Mammary epithelial cell (primary cell): Measurements from ENCODE around the gene CFAP74.

Experiments
- EZH2 ChIP-seq: IDR thresholded peaks from 2 replicates; pipeline ENCODE4 v1.6.1; 2012; ENCODE audit warnings: low read length, inconsistent platforms, borderline replicate concordance
- TF ChIP-seq, protein P1 (sequence below), 2 donors: IDR thresholded peaks in 1 of 2; conservative IDR thresholded peaks in 1 of 2; 2 replicates each; pipeline ENCODE4 v1.5.1; 2011 to 2012; ENCODE audit warnings: inconsistent platforms in 2 of 2, low read length in 2 of 2, mild to moderate bottlenecking in 2 of 2, control low read depth in 1 of 2, low read depth in 1 of 2; ENCODE audit not compliant: insufficient read depth in 1 of 2; ENCODE audit errors: extremely low read depth in 1 of 2

DNA sequence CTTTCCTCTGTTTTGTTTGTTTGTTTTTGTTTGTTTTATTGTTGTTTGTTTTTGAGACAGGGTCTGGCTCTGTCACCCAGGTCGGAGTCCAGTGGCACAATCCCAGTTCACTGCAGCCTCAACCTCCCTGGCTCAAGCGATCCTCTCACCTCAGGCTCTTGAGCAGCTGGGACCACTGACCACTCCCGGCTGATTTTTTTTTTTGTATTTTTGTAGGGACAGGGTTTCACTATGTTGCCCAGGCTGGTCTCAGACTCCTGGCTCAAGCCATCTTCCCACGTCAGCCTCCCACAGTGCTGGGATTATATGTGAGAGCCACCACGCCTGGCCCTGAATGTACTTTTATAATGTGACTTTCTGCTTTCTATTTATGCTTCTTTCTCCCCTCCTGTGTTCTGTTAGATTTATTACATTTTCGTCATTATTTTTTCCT is 93.5 kb downstream of the CFAP74 start:
- TF ChIP-seq EZH2: no peak
- TF ChIP-seq, protein P1, sequence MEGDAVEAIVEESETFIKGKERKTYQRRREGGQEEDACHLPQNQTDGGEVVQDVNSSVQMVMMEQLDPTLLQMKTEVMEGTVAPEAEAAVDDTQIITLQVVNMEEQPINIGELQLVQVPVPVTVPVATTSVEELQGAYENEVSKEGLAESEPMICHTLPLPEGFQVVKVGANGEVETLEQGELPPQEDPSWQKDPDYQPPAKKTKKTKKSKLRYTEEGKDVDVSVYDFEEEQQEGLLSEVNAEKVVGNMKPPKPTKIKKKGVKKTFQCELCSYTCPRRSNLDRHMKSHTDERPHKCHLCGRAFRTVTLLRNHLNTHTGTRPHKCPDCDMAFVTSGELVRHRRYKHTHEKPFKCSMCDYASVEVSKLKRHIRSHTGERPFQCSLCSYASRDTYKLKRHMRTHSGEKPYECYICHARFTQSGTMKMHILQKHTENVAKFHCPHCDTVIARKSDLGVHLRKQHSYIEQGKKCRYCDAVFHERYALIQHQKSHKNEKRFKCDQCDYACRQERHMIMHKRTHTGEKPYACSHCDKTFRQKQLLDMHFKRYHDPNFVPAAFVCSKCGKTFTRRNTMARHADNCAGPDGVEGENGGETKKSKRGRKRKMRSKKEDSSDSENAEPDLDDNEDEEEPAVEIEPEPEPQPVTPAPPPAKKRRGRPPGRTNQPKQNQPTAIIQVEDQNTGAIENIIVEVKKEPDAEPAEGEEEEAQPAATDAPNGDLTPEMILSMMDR (conservative IDR thresholded peaks at IDR 0.05 in 1 of 2, IDR thresholded peaks at IDR 0.05 in 1 of 2; ENCODE audit: extremely low read depth in 1 of 2, insufficient read depth in 1 of 2, low read depth in 1 of 2, low read length in 2 of 2): no peak
